Right lobe of liver (tissue), 6 donors: ENCODE data around the gene OOSP4B. TPM values are rescaled to one million over a fixed set of nuclear protein-coding genes. Genes with fewer than 3 reads are reported as not detected.
"Not testable (repeated sequence)": the region's sequence is repeated elsewhere in the genome, so short reads cannot be mapped to it uniquely, and the experiment has no call there.

Source experiments
- ATAC-seq, 4 donors: fragments of 200-7000 bp; cut with Tn5 transposase; one replicate each; pipeline ENCODE4 v1.9.1; 2020; ENCODE audit warnings: mild to moderate bottlenecking in 4 of 4, moderate library complexity in 4 of 4
- DNase-seq, 3 donors: peaks; one replicate each; pipeline ENCODE4 v3.0.0-alpha.2; 2020
- H3K27ac ChIP-seq, 3 donors: fragments of 200-600 bp; one replicate each; pipeline ENCODE4 v1.8.0; 2022
- H3K27me3 ChIP-seq, 2 donors: fragments of 200-600 bp; one replicate each; pipeline ENCODE4 v1.8.0; 2022
- H3K36me3 ChIP-seq, 4 donors: fragments of 200-600 bp; sonication (generic) in 1 of 4; one replicate each; pipeline versions ENCODE4 v1.5.1 to v1.8.0; 2017 to 2022; ENCODE audit warnings: control low read depth in 1 of 4
- H3K4me1 ChIP-seq, 4 donors: fragments of 200-600 bp; sonication (generic) in 1 of 4; one replicate each; pipeline versions ENCODE4 v1.5.1 to v1.8.0; 2017 to 2022; ENCODE audit warnings: control low read depth in 1 of 4
- H3K4me3 ChIP-seq, 3 donors: fragments of 200-600 bp; one replicate each; pipeline ENCODE4 v1.8.0; 2022
- H3K9me3 ChIP-seq, 4 donors: fragments of 200-600 bp; sonication (generic) in 1 of 4; one replicate each; pipeline versions ENCODE4 v1.5.1 to v1.8.0; 2017 to 2022; ENCODE audit warnings: control low read depth in 1 of 4
- POLR2A ChIP-seq: fragments of 450-650 bp; IDR thresholded peaks from one replicate; pipeline ENCODE4 v1.6.1; 2017; ENCODE audit warnings: antibody characterized with exemption, mild to moderate bottlenecking
- WGBS: methylation state at CpG from one replicate; pipeline ENCODE4 v1.1.6; 2018; ENCODE audit warnings: low coverage, low lambda C conversion rate; ENCODE audit not compliant: insufficient coverage; ENCODE audit errors: missing lambda C conversion rate; 5-methylcytosine and 5-hydroxymethylcytosine counted together
- intact Hi-C, 2 donors: fragments of 100-400 bp; cut with DNase I; formaldehyde crosslinking; loops; one replicate each; pipeline versions ENCODE4 v1.11.2 to v1.14.1; 2022
- total RNA-seq, 6 experiments: library from RNA; depleted of rRNA in 2 of 6; stranded (reverse); fragments of >200 nt in 2 of 6; fragmentation: NEBNext Ultra II Directional in 3 of 6; extraction: Animal tissue kit (Norgen Biotek cat#: 25700) in 3 of 6; gene quantifications; one replicate each; pipeline versions ENCODE4 v1.1.0 to v1.2.4, GENCODE V29; 2016 to 2023
- TF ChIP-seq, protein P1 (sequence below), 4 donors: fragments of 200-600 bp in 3 of 4; fragments of 450-650 bp in 1 of 4; IDR thresholded peaks; one replicate each; pipeline versions ENCODE4 v1.5.1 to v1.8.0; 2016 to 2022; ENCODE audit warnings: antibody characterized with exemption in 4 of 4, mild to moderate bottlenecking in 2 of 4
- donor health status: DM: no; HTN: yes; CAD: no.
- donor health status: DM: no; HTN: no; CAD: no.
- donor health status: DM: no; HTN: no; CAD: no.
- donor health status: DM: no; HTN: yes; CAD: no.
- donor health status: DM: no; HTN: yes; CAD: no.

OOSP4B gene
- total RNA-seq, 6 experiments from 2014 or later, result not detected

- no peaks in the 10 kb centered on the region for H3K27me3 ChIP-seq
- intact Hi-C loops, result no loop called here
- ATAC-seq (no peak), DNase-seq (no peak)
- no peaks in the 10 kb centered on the region for H3K36me3 ChIP-seq
- no peak for TF ChIP-seq POLR2A
- TF ChIP-seq, protein P1, sequence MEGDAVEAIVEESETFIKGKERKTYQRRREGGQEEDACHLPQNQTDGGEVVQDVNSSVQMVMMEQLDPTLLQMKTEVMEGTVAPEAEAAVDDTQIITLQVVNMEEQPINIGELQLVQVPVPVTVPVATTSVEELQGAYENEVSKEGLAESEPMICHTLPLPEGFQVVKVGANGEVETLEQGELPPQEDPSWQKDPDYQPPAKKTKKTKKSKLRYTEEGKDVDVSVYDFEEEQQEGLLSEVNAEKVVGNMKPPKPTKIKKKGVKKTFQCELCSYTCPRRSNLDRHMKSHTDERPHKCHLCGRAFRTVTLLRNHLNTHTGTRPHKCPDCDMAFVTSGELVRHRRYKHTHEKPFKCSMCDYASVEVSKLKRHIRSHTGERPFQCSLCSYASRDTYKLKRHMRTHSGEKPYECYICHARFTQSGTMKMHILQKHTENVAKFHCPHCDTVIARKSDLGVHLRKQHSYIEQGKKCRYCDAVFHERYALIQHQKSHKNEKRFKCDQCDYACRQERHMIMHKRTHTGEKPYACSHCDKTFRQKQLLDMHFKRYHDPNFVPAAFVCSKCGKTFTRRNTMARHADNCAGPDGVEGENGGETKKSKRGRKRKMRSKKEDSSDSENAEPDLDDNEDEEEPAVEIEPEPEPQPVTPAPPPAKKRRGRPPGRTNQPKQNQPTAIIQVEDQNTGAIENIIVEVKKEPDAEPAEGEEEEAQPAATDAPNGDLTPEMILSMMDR (IDR thresholded peaks at IDR 0.05), result no peak
- no peak overlapping the region for H3K4me3 ChIP-seq
- H3K4me1 ChIP-seq, result no peaks in the 10 kb centered on the region
- H3K27ac ChIP-seq, result no peak overlapping the region
- H3K9me3 ChIP-seq, result no peaks in the 10 kb centered on the region
- WGBS, result 49% methylated on average over 2 of the region's 2 CpGs
Observed at GRCh38 chr11:60069450-60069849, 52.5 kb downstream of the OOSP4B start.

GRCh38 chr11:60071644-60072043 is 54.7 kb downstream of the OOSP4B start:
- H3K9me3 ChIP-seq, DNase-seq, intact Hi-C loops, H3K27me3 ChIP-seq, H3K27ac ChIP-seq, ATAC-seq, H3K4me3 ChIP-seq, H3K36me3 ChIP-seq, H3K4me1 ChIP-seq: not testable (repeated sequence)
- 71% methylated on average over 6 of the region's 6 CpGs for WGBS

GRCh38 chr11:60077216-60077817 is 60.3 kb downstream of the OOSP4B start:
- intact Hi-C loops, result no loop called here
- DNase-seq, result no peak
- Histone ChIP-seq H3K4me1 (no peaks in the 10 kb centered on the region), H3K27ac (no peak overlapping the region), H3K9me3 (no peaks in the 10 kb centered on the region), H3K36me3 (no peaks in the 10 kb centered on the region), H3K4me3 (no peak overlapping the region), H3K27me3 (no peaks in the 10 kb centered on the region)
- 41% methylated on average over 15 of the region's 15 CpGs for whole genome bisulfite sequencing
- peak in 2 of 4 donors; percentile 28 to 39 for ATAC-seq
- no peak for TF ChIP-seq POLR2A
- TF ChIP-seq, protein P1 (IDR thresholded peaks at IDR 0.05), result no peak

- intact Hi-C loops, result no loop called here
- Histone ChIP-seq H3K9me3 (no peaks in the 10 kb centered on the region), H3K4me1 (no peaks in the 10 kb centered on the region), H3K27me3 (no peaks in the 10 kb centered on the region), H3K4me3 (no peak overlapping the region), H3K36me3 (no peaks in the 10 kb centered on the region), H3K27ac (no peak overlapping the region)
- 80% methylated on average over 1 of the region's 1 CpG for WGBS
- no peak for DNase-seq
- ATAC-seq, result no peak
- TF ChIP-seq, protein P1 (IDR thresholded peaks at IDR 0.05), result no peak
- no peak for TF ChIP-seq POLR2A
Observed at GRCh38 chr11:60077981-60078380, 61.0 kb downstream of the OOSP4B start.

- no peaks in the 10 kb centered on the region for H3K9me3 ChIP-seq
- H3K4me3 ChIP-seq, result no peak overlapping the region
- ATAC-seq (no peak), DNase-seq (no peak)
- TF ChIP-seq, protein P1 (IDR thresholded peaks at IDR 0.05), result no peak
- no peak for TF ChIP-seq POLR2A
- intact Hi-C loops, result no loop called here
- 46% methylated on average over 4 of the region's 4 CpGs for WGBS
- H3K27ac ChIP-seq, result no peak overlapping the region
- no peaks in the 10 kb centered on the region for H3K36me3 ChIP-seq
- H3K4me1 ChIP-seq, result no peaks in the 10 kb centered on the region
- H3K27me3 ChIP-seq, result no peaks in the 10 kb centered on the region
Observed at GRCh38 chr11:60078745-60079144, 61.8 kb downstream of the OOSP4B start.
